HT-29 (cell line): ENCODE data around the gene EFNB2. TPM values are rescaled to one million over a fixed set of nuclear protein-coding genes. Genes with fewer than 3 reads are reported as not detected.

Experiments
- DNase-seq: peaks from one replicate; pipeline ENCODE4 v3.0.0-alpha.2; 2015; ENCODE audit warnings: low spot score
- total RNA-seq: library from RNA; depleted of rRNA; stranded (reverse); fragments of >200 nt; shearing (Covaris generic); gene quantifications from 2 replicates; pipeline ENCODE4 v1.2.3, GENCODE V29; 2014

EFNB2 gene
- total RNA-seq, 1 experiment from 2014 or later, result 31.0 TPM

GRCh38 chr13:106487129-106487528 is 48.3 kb downstream of the EFNB2 start:
- DNase-seq, result no peak

GRCh38 chr13:106486287-106486686 is 49.2 kb downstream of the EFNB2 start:
- DNase-seq, result no peak

- no peak for DNase-seq
These were observed 50.8 kb downstream of the EFNB2 start for GRCh38 chr13:106484537-106485193.

- no peak for DNase-seq
These were observed 51.4 kb downstream of the EFNB2 start for GRCh38 chr13:106484084-106484483.

GRCh38 chr13:106481919-106482318 is 53.5 kb downstream of the EFNB2 start:
- DNase-seq, result no peak

GRCh38 chr13:106480351-106480910 is 55.0 kb downstream of the EFNB2 start:
- no peak for DNase-seq

- DNase-seq, result no peak
These were observed 55.5 kb downstream of the EFNB2 start for GRCh38 chr13:106479929-106480328.

- DNase-seq, result no peak
These were observed 57.3 kb downstream of the EFNB2 start for GRCh38 chr13:106478116-106478515.

- peak; percentile 85 for DNase-seq
These were observed 58.2 kb downstream of the EFNB2 start for GRCh38 chr13:106477303-106477702.

- DNase-seq, result peak; percentile 83
These were observed 59.6 kb downstream of the EFNB2 start for GRCh38 chr13:106475852-106476251.

- DNase-seq, result no peak
These were observed 60.5 kb downstream of the EFNB2 start for GRCh38 chr13:106474912-106475311.

GRCh38 chr13:106473154-106473553 is 62.3 kb downstream of the EFNB2 start:
- no peak for DNase-seq

GRCh38 chr13:106472621-106473020 is 62.8 kb downstream of the EFNB2 start:
- DNase-seq, result no peak

GRCh38 chr13:106471957-106472543 is 63.4 kb downstream of the EFNB2 start:
- DNase-seq, result peak; percentile 89

- DNase-seq, result no peak
These were observed 64.9 kb downstream of the EFNB2 start for GRCh38 chr13:106470576-106470975.

- DNase-seq, result no peak
These were observed 66.5 kb downstream of the EFNB2 start for GRCh38 chr13:106468744-106469590.

GRCh38 chr13:106468207-106468606 is 67.3 kb downstream of the EFNB2 start:
- DNase-seq, result no peak

- no peak for DNase-seq
These were observed 67.9 kb downstream of the EFNB2 start for GRCh38 chr13:106467427-106468122.

GRCh38 chr13:106466691-106467426 is 68.6 kb downstream of the EFNB2 start:
- no peak for DNase-seq

- DNase-seq, result no peak
These were observed 71.4 kb downstream of the EFNB2 start for GRCh38 chr13:106464076-106464475.

GRCh38 chr13:106462710-106463109 is 72.8 kb downstream of the EFNB2 start:
- DNase-seq, result no peak
